GM19351 (cell line): ENCODE results near the gene PEX1.
"Not testable (repeated sequence)": the region's sequence is repeated elsewhere in the genome, so short reads cannot be mapped to it uniquely, and the experiment has no call there.

Experiments
- ATAC-seq: cut with Tn5 transposase; IDR thresholded peaks from one replicate; pipeline ENCODE4 v1.9.1; 2021; ENCODE audit warnings: mild to moderate bottlenecking, moderate library complexity; ENCODE audit not compliant: unreplicated experiment

Gene PEX1

DNA sequence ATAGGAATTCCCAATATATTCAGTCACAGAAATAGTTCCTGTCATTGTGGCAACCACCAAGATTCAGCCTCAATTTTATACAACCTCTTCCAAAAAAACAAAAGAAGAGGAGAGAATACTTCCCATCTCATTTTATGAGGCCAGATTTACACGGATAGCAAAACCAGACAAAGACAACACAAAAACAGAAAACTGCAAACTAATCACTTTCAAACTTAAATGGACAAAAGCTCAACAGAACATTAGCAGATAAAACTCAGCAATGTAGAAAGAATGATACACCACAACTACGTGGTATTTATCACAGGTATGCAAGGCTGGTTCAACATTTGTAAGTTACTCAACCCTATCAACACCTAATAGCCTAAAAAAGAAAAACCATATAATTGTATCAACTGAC, 22.0 kb downstream of the PEX1 start:
- ATAC-seq: no peak

GRCh38 chr7:92504563-92504962, 23.8 kb downstream of the PEX1 start:
- no peak for ATAC-seq

GRCh38 chr7:92503767-92504166, 24.6 kb downstream of the PEX1 start:
- no peak for ATAC-seq

- ATAC-seq: no peak
Observed at GRCh38 chr7:92498557-92498956, 29.8 kb downstream of the PEX1 start.

GRCh38 chr7:92496876-92497275, 31.4 kb downstream of the PEX1 start:
- no peak for ATAC-seq

DNA sequence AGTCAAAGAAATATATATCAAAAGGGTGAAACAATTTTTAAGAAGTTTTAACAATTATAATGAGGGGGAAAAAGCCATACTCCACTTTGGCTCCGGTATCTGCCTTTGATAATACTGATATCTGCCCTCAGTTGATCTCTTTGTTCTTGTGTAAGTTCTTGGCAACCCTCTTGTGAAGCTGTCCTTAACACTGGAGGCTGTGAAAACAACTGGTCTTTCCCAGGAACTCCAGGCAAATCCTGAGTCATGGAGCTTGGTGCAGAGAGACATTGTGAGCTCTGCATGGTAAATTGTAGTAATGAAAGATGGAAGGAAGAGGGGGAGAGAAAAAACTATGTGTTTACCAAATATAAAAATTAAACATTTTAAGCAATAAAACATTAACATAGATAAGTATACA, 38.7 kb downstream of the PEX1 start:
- ATAC-seq: no peak

DNA sequence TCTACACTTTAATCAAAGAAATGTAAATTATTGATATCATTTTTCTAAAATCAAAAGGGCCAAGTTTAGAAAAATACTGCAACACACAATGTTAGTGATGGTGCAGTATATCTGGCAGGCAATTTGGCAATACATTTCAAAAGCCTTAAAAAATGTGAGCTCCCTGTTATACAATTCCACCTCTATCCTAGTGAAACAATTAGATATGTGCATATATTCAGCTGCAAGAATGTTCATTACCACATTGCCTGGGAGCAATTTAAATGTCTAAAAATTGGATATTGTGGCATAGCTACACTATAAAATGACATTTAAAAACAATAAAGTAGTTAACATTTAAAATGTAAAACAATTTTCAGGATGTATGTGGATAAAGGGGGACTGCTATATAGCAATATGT, 40.5 kb downstream of the PEX1 start:
- ATAC-seq: no peak

DNA sequence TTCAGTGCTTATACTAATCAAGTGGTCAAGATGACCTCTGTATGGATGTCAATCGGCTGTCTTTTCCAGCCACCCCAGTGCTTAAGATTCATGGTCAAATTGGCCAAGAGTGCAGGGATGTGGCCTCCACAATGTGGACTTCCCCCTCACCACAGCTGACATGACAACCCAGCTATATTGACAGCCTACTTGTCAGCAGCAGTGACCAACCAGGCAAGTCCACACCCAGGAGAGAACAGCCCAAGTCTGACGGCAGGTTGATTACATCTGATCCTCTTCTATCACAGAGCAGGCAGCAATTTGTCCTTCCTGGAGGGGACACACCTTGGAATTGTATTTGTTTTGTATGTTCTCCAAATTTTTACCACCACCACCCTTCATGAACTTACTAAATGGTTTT, 42.3 kb downstream of the PEX1 start:
- ATAC-seq: no peak

DNA sequence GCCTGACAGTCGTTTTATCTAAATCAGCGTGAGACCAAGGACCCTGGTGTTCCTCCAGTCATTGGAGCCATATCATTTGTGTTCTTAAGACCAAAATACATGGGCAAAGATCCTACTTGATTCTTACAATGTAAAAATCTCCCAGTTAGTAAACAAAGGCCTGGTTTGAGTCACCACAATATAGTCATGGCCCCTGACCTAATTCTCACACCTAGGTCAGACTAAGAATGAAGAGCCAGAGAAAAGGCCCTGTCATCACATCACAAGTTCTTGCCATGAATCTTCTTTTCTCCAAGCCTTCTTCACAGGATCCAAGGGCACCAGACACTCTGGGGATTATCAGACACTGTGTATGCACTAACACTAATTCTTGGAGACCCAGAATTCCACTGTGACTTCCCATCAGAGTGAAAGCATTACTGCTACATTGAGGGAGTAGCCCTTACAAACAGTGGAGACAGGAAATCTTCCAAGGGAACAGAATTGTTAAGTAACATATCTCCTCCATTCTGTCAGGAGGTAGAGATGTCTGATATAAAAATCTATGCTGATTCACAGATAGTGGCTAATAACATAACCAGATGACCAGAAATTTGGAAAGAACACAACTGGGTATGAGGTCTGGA, 42.9 kb downstream of the PEX1 start:
- ATAC-seq: no peak

GRCh38 chr7:92484226-92484625, 44.1 kb downstream of the PEX1 start:
- not testable (repeated sequence) for ATAC-seq

DNA sequence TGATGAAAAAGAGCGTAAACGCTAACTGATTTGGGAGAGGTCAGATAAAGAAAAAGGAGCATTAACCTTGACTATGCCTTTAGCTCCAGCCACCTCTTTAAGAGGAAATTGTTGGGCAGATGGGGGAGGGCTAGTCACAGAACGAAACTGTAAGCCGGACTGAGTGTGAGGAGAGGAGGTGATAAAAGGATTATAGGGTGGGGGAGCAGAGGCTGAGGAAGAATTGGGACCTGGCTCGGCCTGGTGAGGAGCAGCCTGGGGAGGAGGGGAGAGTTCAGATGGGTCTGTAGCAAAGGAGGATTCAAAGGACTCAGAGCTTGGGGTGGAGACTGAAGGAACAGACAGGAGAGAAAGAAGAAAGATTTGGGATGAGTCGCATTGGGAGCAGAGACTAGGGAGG, 44.7 kb downstream of the PEX1 start:
- ATAC-seq: not testable (repeated sequence)

DNA sequence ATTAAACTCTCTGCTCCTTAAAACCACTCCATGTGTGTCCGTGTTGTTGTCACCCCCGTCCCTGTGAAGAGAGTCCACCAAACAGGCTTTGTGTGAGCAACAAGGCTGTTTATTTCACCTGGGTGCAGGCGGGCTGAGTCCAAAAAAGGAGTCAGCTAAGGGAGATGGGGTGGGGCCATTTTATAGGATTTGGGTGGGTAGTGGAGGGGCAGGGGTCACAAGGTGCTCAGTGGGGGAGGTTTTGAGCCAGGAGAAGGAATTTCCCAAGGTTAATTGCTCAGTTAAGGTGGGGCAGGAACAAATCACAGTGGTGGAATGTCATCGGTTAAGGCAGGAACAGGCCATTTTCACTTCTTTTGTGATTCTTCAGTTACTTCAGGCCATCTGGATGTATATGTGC, 49.2 kb downstream of the PEX1 start:
- not testable (repeated sequence) for ATAC-seq

DNA sequence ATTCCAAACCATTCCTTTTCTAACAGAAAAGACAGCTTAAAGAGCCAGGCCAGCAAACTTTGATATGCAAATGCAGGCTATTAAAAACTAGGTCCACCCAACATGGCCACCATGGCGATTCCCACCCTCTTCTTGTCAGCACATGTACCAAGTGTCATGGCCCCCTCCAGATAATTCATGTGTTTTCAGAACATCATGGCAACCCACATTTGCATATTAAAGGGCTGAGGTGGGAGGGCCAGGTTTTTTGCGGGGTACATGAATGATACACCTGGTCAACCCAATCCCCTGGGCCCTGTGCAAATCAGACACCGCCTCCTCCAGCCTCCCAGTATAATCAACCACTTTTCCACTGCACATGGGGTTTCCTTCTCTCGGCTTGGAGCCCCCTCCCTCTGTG, 49.6 kb downstream of the PEX1 start:
- ATAC-seq: no peak

- no peak for ATAC-seq
Observed at GRCh38 chr7:92478095-92478494, 50.2 kb downstream of the PEX1 start.

DNA sequence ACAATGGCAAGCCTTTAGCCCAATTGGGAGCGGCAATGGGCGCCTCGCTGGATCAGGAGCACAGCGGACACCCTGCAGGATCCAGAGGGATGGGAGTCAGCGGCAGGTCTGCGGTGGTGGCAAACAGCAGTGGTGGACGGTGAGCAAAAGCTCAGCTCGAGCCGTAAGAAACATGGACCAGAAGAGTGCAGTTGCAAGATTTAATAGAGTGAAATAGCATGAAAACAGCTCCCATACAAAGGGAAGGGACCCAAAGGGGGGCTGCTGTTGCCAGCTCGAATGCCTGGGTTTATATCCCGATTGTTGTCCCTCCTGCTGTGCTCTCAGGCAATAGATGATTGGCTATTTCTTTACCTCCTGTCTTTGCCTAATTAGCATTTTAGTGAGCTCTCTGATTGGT, 50.6 kb downstream of the PEX1 start, which contains the start of gene ERVW-1:
Gene ERVW-1 (minus strand): TSS at position 266 of the 400 bp plus-strand sequence. CDS start 7,565 bp downstream, outside the sequence.
- ATAC-seq: not testable (repeated sequence)

- ATAC-seq: not testable (repeated sequence)
Observed at GRCh38 chr7:92475851-92476590, 52.3 kb downstream of the PEX1 start.

DNA sequence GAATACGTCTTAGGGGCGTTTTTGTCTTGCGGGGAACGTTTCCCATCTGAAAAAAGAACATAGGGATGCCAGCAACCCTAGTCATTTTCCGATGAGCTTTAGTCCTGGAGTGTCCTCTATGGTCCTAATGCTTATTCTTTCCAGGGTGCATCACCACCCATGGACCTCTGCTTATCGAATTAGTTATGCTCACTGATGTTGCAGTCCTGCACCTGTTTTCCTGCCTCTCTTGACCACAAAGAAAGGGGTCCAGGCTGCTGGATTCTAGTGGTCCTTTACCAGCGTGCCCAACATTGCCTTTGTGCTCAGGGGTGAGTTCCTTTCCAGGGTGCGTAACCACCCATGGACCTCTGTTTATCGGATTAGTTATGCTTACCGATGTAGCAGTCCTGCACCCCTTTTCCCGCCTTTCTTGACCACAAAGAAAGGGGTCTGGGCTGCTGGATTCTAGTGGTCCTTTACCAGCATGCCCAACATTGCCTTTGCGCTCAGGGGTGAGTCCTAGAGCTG, 53.0 kb downstream of the PEX1 start:
- not testable (repeated sequence) for ATAC-seq

- ATAC-seq: not testable (repeated sequence)
Observed at GRCh38 chr7:92473989-92474388, 54.3 kb downstream of the PEX1 start.

DNA sequence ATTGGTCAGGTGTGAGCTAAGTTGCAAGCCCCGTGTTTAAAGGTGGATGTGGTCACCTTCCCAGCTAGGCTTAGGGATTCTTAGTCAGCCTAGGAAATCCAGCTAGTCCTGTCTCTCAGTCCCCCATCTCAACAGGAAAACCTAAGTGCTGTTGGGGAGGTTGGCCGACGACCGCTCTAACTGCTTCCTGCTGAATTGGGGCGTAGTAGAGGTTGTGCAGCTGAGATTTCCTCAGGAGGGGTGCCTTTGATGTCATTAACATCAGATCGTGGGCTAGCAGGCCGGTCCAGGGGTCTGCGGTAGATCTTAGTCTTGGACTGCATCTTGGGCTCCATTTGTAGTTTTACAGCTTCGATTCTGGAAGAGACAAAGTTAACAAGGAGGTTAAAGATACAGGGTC, 59.7 kb downstream of the PEX1 start:
- not testable (repeated sequence) for ATAC-seq

- ATAC-seq: no peak
Observed at GRCh38 chr7:92466682-92467081, 61.6 kb downstream of the PEX1 start.

DNA sequence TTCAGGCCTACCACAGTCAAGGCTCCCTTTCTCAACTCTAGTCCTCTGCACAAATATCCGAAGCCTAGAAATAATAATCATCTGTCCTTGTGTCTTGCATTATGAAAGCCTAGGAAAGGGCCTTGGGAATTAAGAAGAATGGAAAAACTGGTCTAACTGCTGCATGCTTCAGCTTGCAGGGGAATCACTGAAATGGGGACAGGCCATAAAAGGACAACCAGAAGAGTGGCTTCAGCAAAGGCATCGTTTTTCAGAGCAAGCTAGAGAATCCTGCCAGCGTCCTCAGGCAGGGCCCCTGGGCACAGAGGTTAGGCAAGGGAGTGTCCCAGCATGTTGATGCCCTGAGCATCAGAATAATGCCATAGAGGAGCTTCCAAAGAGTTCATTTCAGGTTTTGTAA, 63.8 kb downstream of the PEX1 start:
- no peak for ATAC-seq

DNA sequence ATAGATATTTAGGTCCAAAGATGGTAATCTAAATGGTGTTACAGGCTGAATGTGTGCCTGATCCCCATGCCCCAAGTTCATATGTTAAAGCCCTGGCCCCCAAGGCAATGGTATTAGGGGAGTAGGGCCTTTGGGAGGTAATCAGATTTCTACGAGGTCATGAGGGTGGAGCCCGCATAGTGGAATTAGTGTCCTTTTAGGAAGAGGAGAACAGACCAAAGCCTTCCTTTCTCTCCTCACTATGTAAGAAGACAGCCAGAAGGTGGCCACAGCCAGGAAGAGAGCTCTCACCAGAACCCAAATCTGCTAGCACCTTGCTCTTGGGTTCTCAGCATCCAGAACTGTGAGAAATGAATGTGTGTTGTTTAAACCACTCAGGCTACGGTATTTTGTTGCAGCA, 65.8 kb downstream of the PEX1 start:
- ATAC-seq: no peak
